ENCODE results near the gene EDC3. TPM values are rescaled to one million over a fixed set of nuclear protein-coding genes. Genes with fewer than 3 reads are reported as not detected.

Gene EDC3
- total and polyA plus RNA-seq, 9 of the 15 experiments (the other 6 are each of a cell fraction or from before 2014, with no cell fraction given): 11.7 to 63.9 (median 32.8) TPM

DNA sequence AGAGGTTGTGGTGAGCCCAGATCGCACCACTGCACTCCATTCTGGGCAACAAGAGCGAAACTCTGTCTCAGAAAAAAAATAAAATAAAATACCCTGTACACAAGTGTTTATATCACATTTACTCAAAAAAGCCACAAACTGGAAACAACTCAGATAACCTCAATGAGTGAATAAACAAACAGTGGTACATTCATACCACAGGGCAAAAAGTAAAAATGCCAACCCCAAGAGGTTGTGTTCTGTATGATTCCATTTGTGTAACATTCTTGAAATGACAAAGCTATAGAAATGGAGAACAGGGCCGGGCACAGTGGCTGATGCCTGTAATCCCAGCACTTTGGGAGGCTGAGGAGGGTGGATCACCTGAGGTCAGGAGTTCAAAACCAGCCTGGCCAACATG is 12.9 kb downstream of the EDC3 start:
- TF ChIP-seq HLTF (IDR thresholded peaks at IDR 0.05) (no peak), SMARCE1 (IDR thresholded peaks at IDR 0.05) (no peak), NFATC3 (IDR thresholded peaks at IDR 0.05) (no peak), ZFPM2 (CRISPR knock-in tag; IDR thresholded peaks at IDR 0.05) (no peak), RAD51 (IDR thresholded peaks at IDR 0.05; ENCODE audit: borderline replicate concordance, low read depth) (no peak), RNF2 (IDR thresholded peaks at IDR 0.05) (no peak), MYBL2 (IDR thresholded peaks at IDR 0.05; ENCODE audit: low read depth) (no peak), MYBL2 (CRISPR knock-in tag; IDR thresholded peaks at IDR 0.05; ENCODE audit: borderline replicate concordance) (no peak), CHD1 (IDR thresholded peaks at IDR 0.05; ENCODE audit: low read length) (no peak), ZNF780A (CRISPR knock-in tag; IDR thresholded peaks at IDR 0.05) (no peak)
- TF ChIP-seq, protein P1, sequence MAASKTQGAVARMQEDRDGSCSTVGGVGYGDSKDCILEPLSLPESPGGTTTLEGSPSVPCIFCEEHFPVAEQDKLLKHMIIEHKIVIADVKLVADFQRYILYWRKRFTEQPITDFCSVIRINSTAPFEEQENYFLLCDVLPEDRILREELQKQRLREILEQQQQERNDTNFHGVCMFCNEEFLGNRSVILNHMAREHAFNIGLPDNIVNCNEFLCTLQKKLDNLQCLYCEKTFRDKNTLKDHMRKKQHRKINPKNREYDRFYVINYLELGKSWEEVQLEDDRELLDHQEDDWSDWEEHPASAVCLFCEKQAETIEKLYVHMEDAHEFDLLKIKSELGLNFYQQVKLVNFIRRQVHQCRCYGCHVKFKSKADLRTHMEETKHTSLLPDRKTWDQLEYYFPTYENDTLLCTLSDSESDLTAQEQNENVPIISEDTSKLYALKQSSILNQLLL (CRISPR knock-in tag; IDR thresholded peaks at IDR 0.05; ENCODE audit: borderline replicate concordance): no peak
- Histone ChIP-seq H3K9ac (ENCODE audit: insufficient read depth in 1 of 2, low read depth in 2 of 2, low read length in 2 of 2) (no peak overlapping the region), H3K4me1 (replicated peaks in 1 of 2; ENCODE audit: control insufficient read depth in 2 of 2, insufficient read depth in 2 of 2, low read length in 2 of 2) (no peaks in the 10 kb centered on the region), H3K4me3 (no peak overlapping the region), H3K9me1 (ENCODE audit: control insufficient read depth, insufficient read depth, low read length) (no peaks in the 10 kb centered on the region), H3K27me3 (ENCODE audit: control insufficient read depth in 2 of 2, insufficient read depth in 2 of 2, low read length in 2 of 2) (no peaks in the 10 kb centered on the region), H4K20me1 (replicated peaks; ENCODE audit: control insufficient read depth, insufficient read depth, low read length) (no peaks in the 10 kb centered on the region), H3K79me2 (ENCODE audit: control insufficient read depth, insufficient read depth, low read length) (peaks cover 4% of the 10 kb centered on the region; the same call in 2 of the 3 replicates), H3K9me3 (replicated peaks; ENCODE audit: control insufficient read depth, insufficient read depth, low read depth, low read length) (peaks cover 1% of the 10 kb centered on the region; the same call in 1 of the 2 replicates), H3K4me2 (ENCODE audit: insufficient read depth, low read length) (no peak overlapping the region), H3K27ac (ENCODE audit: extremely low read depth, low read depth, low read length) (no peak overlapping the region), H2AFZ (ENCODE audit: low read depth, low read length) (no peak overlapping the region), H3K36me3 (ENCODE audit: control insufficient read depth, insufficient read depth, low read length) (peaks cover 13% of the 10 kb centered on the region; the same call in 2 of the 3 replicates)
- WGBS (ENCODE audit: insufficient coverage, low coverage, missing lambda C conversion rate): 95% methylated on average over 3 of the region's 3 CpGs
- intact Hi-C loops (cut with micrococcal nuclease) (no loop called here), in situ Hi-C loops (cut with MboI) (no loop called here)
- ChIA-PET CTCF (ENCODE audit: low intra/inter-chr PET ratio) (no interaction called here), POLR2A (interaction anchor here (0.6 kb wide), 1 partner anchor 14 kb away, joined by 3 read pairs; no protein-coding TSS in a partner anchor)
- DNase-seq (ENCODE audit: extremely low read depth in 1 of 4, low spot score in 3 of 4) (no peak), FAIRE-seq (no peak), ATAC-seq (no peak)
- BruUV-seq (replicated peaks): no TSS peak

All from K562 (cell line).